ENCODE data around the gene SLC46A2. TPM values are rescaled to one million over a fixed set of nuclear protein-coding genes. Genes with fewer than 3 reads are reported as not detected.
A peak's percentile ranks its signal among the peaks of the same experiment; 100 is the strongest.

SLC46A2 gene
- polyA plus RNA-seq, 4 donors: 0.03 to 0.30 TPM; not detected in 2

DNA sequence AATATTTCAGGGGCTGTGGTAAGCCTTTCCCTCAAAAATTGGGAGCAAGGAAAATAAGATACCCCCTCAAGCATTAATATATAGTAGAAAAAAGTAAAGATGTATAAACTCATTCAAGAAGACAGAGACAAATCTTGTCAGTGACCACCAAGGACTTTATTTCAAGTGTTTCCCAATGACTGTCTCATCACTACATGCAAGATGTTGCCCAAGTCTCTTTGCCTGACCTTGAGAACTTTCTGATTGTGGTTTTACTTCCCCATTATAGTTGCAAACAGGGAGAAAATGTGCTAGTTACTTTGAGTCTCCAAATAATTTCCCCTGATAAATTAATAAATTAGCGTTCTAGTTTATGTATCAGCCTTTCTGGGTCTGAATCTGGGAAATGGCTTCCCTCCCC, 4.0 kb upstream of the SLC46A2 start:
- FAIRE-seq (no peak), DNase-seq (no peak)
- Histone ChIP-seq H3K4me1 (ENCODE audit: control insufficient read depth in 3 of 3, insufficient read depth in 2 of 3, low read depth in 1 of 3, low read length in 2 of 3) (no peaks in the 10 kb centered on the region), H3K9me3 (ENCODE audit: control insufficient read depth in 2 of 2, insufficient read depth in 1 of 2, low read depth in 1 of 2, low read length in 1 of 2) (no peaks in the 10 kb centered on the region), H3K27ac (ENCODE audit: low read depth in 1 of 3, low read length in 2 of 3) (no peak overlapping the region), H3K27me3 (ENCODE audit: control insufficient read depth in 3 of 3, insufficient read depth in 3 of 3, low read length in 3 of 3) (peaks cover 2 to 42% (median 12%) of the 10 kb centered on the region in 3 donors), H3K36me3 (ENCODE audit: control insufficient read depth in 3 of 3, insufficient read depth in 2 of 3, low read depth in 1 of 3, low read length in 3 of 3) (peaks cover 0 to 1% (median 0%) of the 10 kb centered on the region in 3 donors), H3K4me3 (ENCODE audit: low read depth in 1 of 3, low read length in 3 of 3) (no peak overlapping the region)
- 91 to 97% (median 92%) methylated on average over 1 of the region's 1 CpG for WGBS, 3 donors

DNA sequence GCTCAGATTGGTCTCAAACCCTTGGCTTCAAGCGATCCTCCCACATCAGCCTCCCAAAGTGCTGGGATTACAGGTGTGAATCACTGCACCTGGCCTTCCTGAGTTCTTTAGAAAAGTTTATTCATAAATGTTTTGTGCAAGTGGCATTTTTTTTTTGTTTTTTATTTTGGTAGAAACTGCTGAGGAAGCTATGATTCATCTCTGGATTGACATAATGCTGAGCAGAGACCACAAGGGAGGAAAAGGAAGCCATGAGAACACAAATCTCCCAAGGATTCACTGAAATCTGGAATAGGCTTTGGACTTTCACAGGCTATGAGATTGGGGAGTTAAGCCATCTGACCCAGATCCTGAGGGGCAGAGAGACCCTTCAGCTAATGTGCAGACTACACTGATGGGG, 3.4 kb upstream of the SLC46A2 start:
- Histone ChIP-seq H3K4me1 (ENCODE audit: control insufficient read depth in 3 of 3, insufficient read depth in 2 of 3, low read depth in 1 of 3, low read length in 2 of 3) (no peaks in the 10 kb centered on the region), H3K27ac (ENCODE audit: low read depth in 1 of 3, low read length in 2 of 3) (peak overlapping the region in 1 of 3 donors; percentile 22)
- FAIRE-seq: no peak

GRCh38 chr9:112892981-112893380, 2.3 kb upstream of the SLC46A2 start:
- Histone ChIP-seq H3K27ac (ENCODE audit: low read depth in 1 of 3, low read length in 2 of 3) (no peak overlapping the region), H3K36me3 (ENCODE audit: control insufficient read depth in 3 of 3, insufficient read depth in 2 of 3, low read depth in 1 of 3, low read length in 3 of 3) (peaks cover 0 to 1% (median 0%) of the 10 kb centered on the region in 3 donors), H3K27me3 (ENCODE audit: control insufficient read depth in 3 of 3, insufficient read depth in 3 of 3, low read length in 3 of 3) (peaks cover 2 to 46% (median 12%) of the 10 kb centered on the region in 3 donors), H3K4me3 (ENCODE audit: low read depth in 1 of 3, low read length in 3 of 3) (no peak overlapping the region), H3K9me3 (ENCODE audit: control insufficient read depth in 2 of 2, insufficient read depth in 1 of 2, low read depth in 1 of 2, low read length in 1 of 2) (no peaks in the 10 kb centered on the region), H3K4me1 (ENCODE audit: control insufficient read depth in 3 of 3, insufficient read depth in 2 of 3, low read depth in 1 of 3, low read length in 2 of 3) (no peaks in the 10 kb centered on the region)
- FAIRE-seq (no peak), DNase-seq (no peak)
- 90 to 92% (median 91%) methylated on average over 2 of the region's 2 CpGs for WGBS, 3 donors

More for the DNA sequence above, 3.4 kb upstream of the SLC46A2 start:
- Histone ChIP-seq H3K4me3 (ENCODE audit: low read depth in 1 of 3, low read length in 3 of 3) (no peak overlapping the region), H3K27me3 (ENCODE audit: control insufficient read depth in 3 of 3, insufficient read depth in 3 of 3, low read length in 3 of 3) (peaks cover 2 to 46% (median 12%) of the 10 kb centered on the region in 3 donors), H3K9me3 (ENCODE audit: control insufficient read depth in 2 of 2, insufficient read depth in 1 of 2, low read depth in 1 of 2, low read length in 1 of 2) (no peaks in the 10 kb centered on the region), H3K36me3 (ENCODE audit: control insufficient read depth in 3 of 3, insufficient read depth in 2 of 3, low read depth in 1 of 3, low read length in 3 of 3) (peaks cover 0 to 1% (median 0%) of the 10 kb centered on the region in 3 donors)
- 83 to 89% (median 88%) methylated on average over 1 of the region's 1 CpG for WGBS, 3 donors
- no peak for DNase-seq

- WGBS, 3 donors: 90 to 97% (median 94%) methylated on average over 3 of the region's 3 CpGs
- H3K4me3 ChIP-seq (ENCODE audit: low read depth in 1 of 3, low read length in 3 of 3): no peak overlapping the region
- no peak overlapping the region for H3K27ac ChIP-seq (ENCODE audit: low read depth in 1 of 3, low read length in 2 of 3)
- peaks cover 0 to 1% (median 0%) of the 10 kb centered on the region in 3 donors for H3K36me3 ChIP-seq (ENCODE audit: control insufficient read depth in 3 of 3, insufficient read depth in 2 of 3, low read depth in 1 of 3, low read length in 3 of 3)
- H3K9me3 ChIP-seq (ENCODE audit: control insufficient read depth in 2 of 2, insufficient read depth in 1 of 2, low read depth in 1 of 2, low read length in 1 of 2): no peaks in the 10 kb centered on the region
- DNase-seq (no peak), FAIRE-seq (no peak)
- H3K27me3 ChIP-seq (ENCODE audit: control insufficient read depth in 3 of 3, insufficient read depth in 3 of 3, low read length in 3 of 3): peaks cover 2 to 46% (median 12%) of the 10 kb centered on the region in 3 donors
- no peaks in the 10 kb centered on the region for H3K4me1 ChIP-seq (ENCODE audit: control insufficient read depth in 3 of 3, insufficient read depth in 2 of 3, low read depth in 1 of 3, low read length in 2 of 3)
Measured at GRCh38 chr9:112891521-112891920, 845 bp upstream of the SLC46A2 start.

- Histone ChIP-seq H3K9me3 (ENCODE audit: control insufficient read depth in 2 of 2, insufficient read depth in 1 of 2, low read depth in 1 of 2, low read length in 1 of 2) (no peaks in the 10 kb centered on the region), H3K27ac (ENCODE audit: low read depth in 1 of 3, low read length in 2 of 3) (no peak overlapping the region), H3K36me3 (ENCODE audit: control insufficient read depth in 3 of 3, insufficient read depth in 2 of 3, low read depth in 1 of 3, low read length in 3 of 3) (no peaks in the 10 kb centered on the region), H3K4me3 (ENCODE audit: low read depth in 1 of 3, low read length in 3 of 3) (no peak overlapping the region), H3K4me1 (ENCODE audit: control insufficient read depth in 3 of 3, insufficient read depth in 2 of 3, low read depth in 1 of 3, low read length in 2 of 3) (no peaks in the 10 kb centered on the region), H3K27me3 (ENCODE audit: control insufficient read depth in 3 of 3, insufficient read depth in 3 of 3, low read length in 3 of 3) (peaks cover 2 to 29% (median 12%) of the 10 kb centered on the region in 3 donors)
- WGBS, 3 donors: 60 to 70% (median 65%) methylated on average over 5 of the region's 5 CpGs
- FAIRE-seq: no peak
- no peak for DNase-seq
Measured at GRCh38 chr9:112887381-112887780, 3.3 kb downstream of the SLC46A2 start.

DNA sequence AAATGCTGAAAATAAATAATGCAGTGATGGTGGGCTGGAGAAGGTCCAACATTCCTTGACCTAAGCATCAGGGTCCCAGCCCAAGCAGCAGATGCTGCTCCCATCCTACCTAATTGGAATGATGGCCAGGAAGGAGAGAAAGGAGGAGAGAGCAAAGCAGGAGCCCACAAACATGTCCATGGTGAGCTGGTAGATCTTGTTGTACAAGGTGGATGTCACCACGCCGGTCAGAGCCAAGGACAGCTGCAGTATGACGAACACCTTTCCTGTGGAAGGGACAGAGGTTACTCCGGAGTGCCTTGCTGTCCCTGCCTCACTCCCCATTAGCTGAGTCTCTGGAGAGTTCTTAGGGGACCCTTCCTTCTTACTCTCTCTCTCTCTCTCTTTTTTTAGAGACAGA, 4.3 kb downstream of the SLC46A2 start:
- FAIRE-seq: no peak
- 89 to 93% (median 93%) methylated on average over 4 of the region's 4 CpGs for WGBS, 3 donors

GRCh38 chr9:112885324-112885723, 5.4 kb downstream of the SLC46A2 start:
- H3K27me3 ChIP-seq (ENCODE audit: control insufficient read depth in 3 of 3, insufficient read depth in 3 of 3, low read length in 3 of 3): peaks cover 0 to 9% (median 6%) of the 10 kb centered on the region in 3 donors
- FAIRE-seq: no peak
- 59 to 89% (median 73%) methylated on average over 1 of the region's 1 CpG for WGBS, 3 donors
- no peak overlapping the region for H3K27ac ChIP-seq (ENCODE audit: low read depth in 1 of 3, low read length in 2 of 3)
- no peak overlapping the region for H3K4me3 ChIP-seq (ENCODE audit: low read depth in 1 of 3, low read length in 3 of 3)
- no peaks in the 10 kb centered on the region for H3K4me1 ChIP-seq (ENCODE audit: control insufficient read depth in 3 of 3, insufficient read depth in 2 of 3, low read depth in 1 of 3, low read length in 2 of 3)
- H3K9me3 ChIP-seq (ENCODE audit: control insufficient read depth in 2 of 2, insufficient read depth in 1 of 2, low read depth in 1 of 2, low read length in 1 of 2): no peaks in the 10 kb centered on the region
- H3K36me3 ChIP-seq (ENCODE audit: control insufficient read depth in 3 of 3, insufficient read depth in 2 of 3, low read depth in 1 of 3, low read length in 3 of 3): peaks cover 0 to 6% (median 1%) of the 10 kb centered on the region in 3 donors
- no peak for DNase-seq

More for the DNA sequence above, 4.3 kb downstream of the SLC46A2 start:
- no peak overlapping the region for H3K27ac ChIP-seq (ENCODE audit: low read depth in 1 of 3, low read length in 2 of 3)
- H3K4me1 ChIP-seq (ENCODE audit: control insufficient read depth in 3 of 3, insufficient read depth in 2 of 3, low read depth in 1 of 3, low read length in 2 of 3): no peaks in the 10 kb centered on the region
- H3K4me3 ChIP-seq (ENCODE audit: low read depth in 1 of 3, low read length in 3 of 3): no peak overlapping the region
- H3K36me3 ChIP-seq (ENCODE audit: control insufficient read depth in 3 of 3, insufficient read depth in 2 of 3, low read depth in 1 of 3, low read length in 3 of 3): peaks cover 0 to 2% (median 0%) of the 10 kb centered on the region in 3 donors
- peaks cover 0 to 20% (median 12%) of the 10 kb centered on the region in 3 donors for H3K27me3 ChIP-seq (ENCODE audit: control insufficient read depth in 3 of 3, insufficient read depth in 3 of 3, low read length in 3 of 3)
- no peaks in the 10 kb centered on the region for H3K9me3 ChIP-seq (ENCODE audit: control insufficient read depth in 2 of 2, insufficient read depth in 1 of 2, low read depth in 1 of 2, low read length in 1 of 2)
- DNase-seq: no peak

DNA sequence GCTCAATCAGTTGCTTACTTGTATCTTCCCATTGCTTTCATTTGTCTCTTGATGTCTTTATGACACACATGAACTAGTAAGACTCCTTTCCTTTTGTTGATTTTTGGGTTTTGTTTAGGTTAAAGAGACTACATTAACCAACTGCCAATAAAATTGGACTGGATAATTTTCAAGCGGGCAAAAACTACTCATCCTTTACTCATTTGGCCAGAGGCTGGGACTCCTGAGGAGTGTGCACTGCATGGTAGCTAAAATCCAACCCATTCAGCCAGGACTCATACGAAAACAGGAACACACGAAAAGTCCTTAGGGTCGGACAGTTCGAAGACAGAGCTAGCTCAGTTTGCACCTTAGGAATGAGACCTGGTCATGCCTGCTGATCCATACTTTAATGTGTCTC, 6.0 kb downstream of the SLC46A2 start:
- FAIRE-seq: no peak
- Histone ChIP-seq H3K27me3 (ENCODE audit: control insufficient read depth in 3 of 3, insufficient read depth in 3 of 3, low read length in 3 of 3) (peaks cover 0 to 3% (median under 1%) of the 10 kb centered on the region in 3 donors), H3K4me1 (ENCODE audit: control insufficient read depth in 3 of 3, insufficient read depth in 2 of 3, low read depth in 1 of 3, low read length in 2 of 3) (no peaks in the 10 kb centered on the region), H3K4me3 (ENCODE audit: low read depth in 1 of 3, low read length in 3 of 3) (no peak overlapping the region), H3K9me3 (ENCODE audit: control insufficient read depth in 2 of 2, insufficient read depth in 1 of 2, low read depth in 1 of 2, low read length in 1 of 2) (no peaks in the 10 kb centered on the region), H3K36me3 (ENCODE audit: control insufficient read depth in 3 of 3, insufficient read depth in 2 of 3, low read depth in 1 of 3, low read length in 3 of 3) (peaks cover 0 to 7% (median 1%) of the 10 kb centered on the region in 3 donors), H3K27ac (ENCODE audit: low read depth in 1 of 3, low read length in 2 of 3) (no peak overlapping the region)
- no peak for DNase-seq
- WGBS, 3 donors: 92 to 95% (median 93%) methylated on average over 5 of the region's 5 CpGs

DNA sequence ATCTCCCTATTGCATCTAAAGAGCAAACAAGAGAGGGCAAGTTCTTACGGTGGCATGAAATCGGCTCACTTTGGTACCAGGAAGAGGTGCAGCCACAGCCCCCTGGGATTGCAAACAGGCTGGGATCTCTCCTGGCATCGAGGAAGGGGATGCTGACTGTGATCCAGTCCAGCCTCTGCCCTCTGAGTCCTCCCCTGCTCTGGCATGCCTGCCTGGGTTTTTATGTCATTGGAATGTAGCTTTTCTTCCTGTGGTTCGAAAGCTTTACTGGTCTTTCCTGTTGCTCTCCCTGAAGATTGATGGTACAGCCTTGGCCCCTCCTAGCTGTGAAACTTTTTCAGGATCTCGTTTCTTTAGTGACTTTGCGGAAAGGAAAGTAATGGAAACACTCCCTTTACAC, 6.6 kb downstream of the SLC46A2 start:
- Histone ChIP-seq H3K27ac (ENCODE audit: low read depth in 1 of 3, low read length in 2 of 3) (no peak overlapping the region), H3K4me1 (ENCODE audit: control insufficient read depth in 3 of 3, insufficient read depth in 2 of 3, low read depth in 1 of 3, low read length in 2 of 3) (no peaks in the 10 kb centered on the region), H3K9me3 (ENCODE audit: control insufficient read depth in 2 of 2, insufficient read depth in 1 of 2, low read depth in 1 of 2, low read length in 1 of 2) (no peaks in the 10 kb centered on the region), H3K36me3 (ENCODE audit: control insufficient read depth in 3 of 3, insufficient read depth in 2 of 3, low read depth in 1 of 3, low read length in 3 of 3) (peaks cover 0 to 7% (median 1%) of the 10 kb centered on the region in 3 donors), H3K27me3 (ENCODE audit: control insufficient read depth in 3 of 3, insufficient read depth in 3 of 3, low read length in 3 of 3) (no peaks in the 10 kb centered on the region), H3K4me3 (ENCODE audit: low read depth in 1 of 3, low read length in 3 of 3) (no peak overlapping the region)
- 56 to 70% (median 67%) methylated on average over 6 of the region's 6 CpGs for WGBS, 3 donors
- no peak for DNase-seq
- no peak for FAIRE-seq
